Subcutaneous adipose tissue (tissue), 4 donors: ENCODE data around the gene DAPP1. TPM values are rescaled to one million over a fixed set of nuclear protein-coding genes. Genes with fewer than 3 reads are reported as not detected.

Source experiments
- CTCF ChIP-seq: fragments of 450-650 bp; IDR thresholded peaks from one replicate; pipeline ENCODE4 v1.5.1; 2016; ENCODE audit warnings: low read depth, mild to moderate bottlenecking, control low read depth, antibody characterized with exemption, moderate library complexity
- total RNA-seq, 4 donors: library from RNA; depleted of rRNA; stranded (reverse); fragments of >200 nt; gene quantifications; one replicate each; pipeline ENCODE4 v1.1.0, GENCODE V29; 2016

DAPP1 gene
- total RNA-seq, 4 donors from 2014 or later, result 0.57 to 28.0 (median 4.1) TPM

DNA sequence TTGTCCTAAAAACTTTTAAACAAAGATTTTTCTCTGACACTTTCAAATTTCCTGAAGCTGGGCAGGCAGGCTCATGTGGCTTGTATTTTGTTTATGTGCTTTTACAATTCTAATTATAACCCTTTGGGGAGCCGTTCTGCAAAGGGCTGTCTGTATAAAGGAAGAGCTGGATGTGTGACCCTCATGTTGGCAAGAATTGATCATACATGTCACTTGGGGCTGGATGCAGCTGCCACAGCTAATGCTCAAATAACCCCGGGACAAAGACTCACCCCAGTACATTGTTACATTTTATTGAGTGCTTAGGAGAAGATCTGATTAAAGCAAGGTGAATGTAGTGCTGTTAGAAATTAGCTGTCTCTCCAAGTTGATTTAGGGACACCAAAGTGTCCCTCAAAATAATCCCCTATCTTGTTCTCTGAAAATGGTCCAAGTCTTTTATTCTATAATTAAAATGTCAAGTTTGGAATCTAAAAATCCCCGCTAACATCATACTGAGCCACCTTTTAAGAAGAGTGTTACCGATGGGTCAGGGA lies 13.0 kb upstream of the DAPP1 start:
- TF ChIP-seq CTCF, result no peak

GRCh38 chr4:99806545-99806944 lies 10.1 kb upstream of the DAPP1 start:
- TF ChIP-seq CTCF, result no peak

DNA sequence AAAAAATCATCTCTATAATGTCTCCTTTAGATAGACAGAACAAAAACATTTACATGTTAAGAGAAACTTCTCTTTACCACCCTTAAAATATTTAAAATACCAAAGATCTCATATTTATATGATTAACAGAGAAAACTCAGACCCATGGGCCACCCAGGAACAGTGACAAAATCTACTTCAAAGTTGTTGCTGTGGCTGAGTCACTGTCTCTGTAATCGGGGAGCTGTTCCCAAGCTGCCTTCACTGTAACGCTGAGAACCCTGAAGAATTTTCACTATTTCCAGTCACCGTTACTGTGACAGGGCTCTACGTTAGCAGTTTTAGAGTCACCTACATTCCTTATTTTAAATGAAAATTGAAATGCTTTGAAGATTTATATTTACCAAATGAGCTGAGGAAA lies 9.0 kb upstream of the DAPP1 start:
- TF ChIP-seq CTCF, result no peak

- no peak for TF ChIP-seq CTCF
Observed at GRCh38 chr4:99808260-99808857, 8.3 kb upstream of the DAPP1 start.

GRCh38 chr4:99809326-99809725 lies 7.3 kb upstream of the DAPP1 start:
- no peak for TF ChIP-seq CTCF

- no peak for TF ChIP-seq CTCF
Observed at GRCh38 chr4:99810536-99810935, 6.1 kb upstream of the DAPP1 start.

GRCh38 chr4:99811117-99811516 lies 5.5 kb upstream of the DAPP1 start:
- no peak for TF ChIP-seq CTCF
